HepG2 (cell line): ENCODE measurements around the gene FAM110C.

Experiments
- ATF2 ChIP-seq: sonication (generic); formaldehyde crosslinking; IDR thresholded peaks from 2 replicates; pipeline ENCODE4 v1.4.0; 2020; ENCODE audit warnings: missing genetic modification reagents
- CBX2 ChIP-seq, 2 experiments: fragments of 200-600 bp in 1 of 2; sonication (generic); formaldehyde crosslinking in 1 of 2; IDR thresholded peaks; 2 replicates each; pipeline versions ENCODE4 v1.7.0 to v1.8.1; 2018 to 2022; ENCODE audit warnings: low read depth in 2 of 2, low read length in 1 of 2, mild to moderate bottlenecking in 1 of 2, missing genetic modification reagents in 1 of 2
- CREM ChIP-seq, 2 experiments: sonication (generic) in 1 of 2; formaldehyde crosslinking in 1 of 2; IDR thresholded peaks; 2 replicates each; pipeline versions ENCODE4 v1.4.0 to v1.6.1; 2016 to 2020; ENCODE audit warnings: antibody characterized with exemption in 1 of 2, mild to moderate bottlenecking in 1 of 2, missing genetic modification reagents in 1 of 2
- CTCF ChIP-seq: sonication (generic); formaldehyde crosslinking; IDR thresholded peaks from 2 replicates; pipeline ENCODE4 v1.5.0; 2020; ENCODE audit warnings: mild to moderate bottlenecking, missing genetic modification reagents, moderate library complexity
- HNF4G ChIP-seq, 2 experiments: sonication (generic) in 1 of 2; formaldehyde crosslinking in 1 of 2; IDR thresholded peaks; 2 replicates each; pipeline versions ENCODE4 v1.4.0 to v1.6.1; 2011 to 2020; ENCODE audit warnings: borderline replicate concordance in 2 of 2, low read depth in 2 of 2, mild to moderate bottlenecking in 2 of 2, low read length in 1 of 2, missing genetic modification reagents in 1 of 2, moderate library complexity in 1 of 2
- JUND ChIP-seq: sonication (generic); formaldehyde crosslinking; IDR thresholded peaks from 2 replicates; pipeline ENCODE4 v1.8.0; 2022; ENCODE audit warnings: mild to moderate bottlenecking, missing genetic modification reagents
- KLF16 ChIP-seq, 2 experiments: sonication (generic) in 1 of 2; formaldehyde crosslinking in 1 of 2; IDR thresholded peaks; 2 replicates each; pipeline versions ENCODE4 v1.6.1 to v1.8.0; 2016 to 2023; ENCODE audit warnings: missing genetic modification reagents in 2 of 2, missing compliant biosample characterization in 1 of 2
- RELA ChIP-seq: sonication (generic); formaldehyde crosslinking; IDR thresholded peaks from 2 replicates; pipeline ENCODE4 v1.4.0; 2020; ENCODE audit warnings: missing genetic modification reagents
- SIN3B ChIP-seq: fragments of 150-350 bp; IDR thresholded peaks from 2 replicates; pipeline ENCODE4 v1.6.1; 2014; ENCODE audit warnings: low read length
- U2AF2 ChIP-seq: fragments of 200-400 bp; formaldehyde crosslinking; IDR thresholded peaks from 2 replicates; pipeline ENCODE4 v1.6.1; 2017; ENCODE audit warnings: low read depth, mild to moderate bottlenecking, low read length
- WIZ ChIP-seq: sonication (generic); formaldehyde crosslinking; IDR thresholded peaks from 2 replicates; pipeline ENCODE4 v1.5.1; 2020; ENCODE audit warnings: mild to moderate bottlenecking, missing genetic modification reagents
- ZNF274 ChIP-seq: sonication (generic); formaldehyde crosslinking; IDR thresholded peaks from 2 replicates; pipeline ENCODE4 v1.5.1; 2020; ENCODE audit warnings: mild to moderate bottlenecking, missing genetic modification reagents
- ZNF281 ChIP-seq: sonication (generic); formaldehyde crosslinking; IDR thresholded peaks from 2 replicates; pipeline ENCODE4 v1.4.0; 2020; ENCODE audit warnings: missing genetic modification reagents, borderline replicate concordance

- TF ChIP-seq ATF2 (CRISPR knock-in tag) = no peak
- no peak for TF ChIP-seq SIN3B
- no peak for TF ChIP-seq JUND (CRISPR knock-in tag)
- no peak for TF ChIP-seq ZNF281 (CRISPR knock-in tag)
- no peak for TF ChIP-seq U2AF2
- no peak for TF ChIP-seq CTCF (CRISPR knock-in tag)
- TF ChIP-seq KLF16 (CRISPR knock-in tag; IDR thresholded peaks at IDR 0.05) = no peak
- TF ChIP-seq WIZ (CRISPR knock-in tag) = no peak
- TF ChIP-seq ZNF274 (CRISPR knock-in tag) = no peak
- no peak for TF ChIP-seq CBX2 (IDR thresholded peaks at IDR 0.05; ENCODE audit: low read depth, low read length)
- no peak for TF ChIP-seq CBX2 (CRISPR knock-in tag; IDR thresholded peaks at IDR 0.05; ENCODE audit: low read depth)
- TF ChIP-seq CREM (IDR thresholded peaks at IDR 0.05) = no peak
- TF ChIP-seq CREM (CRISPR knock-in tag; IDR thresholded peaks at IDR 0.05) = no peak
- no peak for TF ChIP-seq RELA (CRISPR knock-in tag)
- no peak for TF ChIP-seq HNF4G (IDR thresholded peaks at IDR 0.05; ENCODE audit: borderline replicate concordance, low read depth, low read length)
- no peak for TF ChIP-seq HNF4G (CRISPR knock-in tag; IDR thresholded peaks at IDR 0.05; ENCODE audit: borderline replicate concordance, low read depth)
Observed at GRCh38 chr2:71309-72035, 25.2 kb upstream of the FAM110C start.
